D721Med (cell line): Measurements from ENCODE around the gene CFDP1.

Experiments used
- DNase-seq: peaks from one replicate; pipeline ENCODE4 v3.0.0; 2011; ENCODE audit warnings: low spot score; ENCODE audit not compliant: insufficient read length
- FAIRE-seq: peaks from 2 replicates; lab custom pipeline; 2011; peaks lifted over from hg19 to GRCh38; lab: Jason Lieb, UNC
- TF ChIP-seq, protein P1 (sequence below): IDR thresholded peaks from 2 replicates; pipeline ENCODE4 v1.5.1; 2012; ENCODE audit warnings: mild to moderate bottlenecking, control low read depth; ENCODE audit not compliant: insufficient read depth; ENCODE audit errors: missing control alignments

The CFDP1 gene

DNA sequence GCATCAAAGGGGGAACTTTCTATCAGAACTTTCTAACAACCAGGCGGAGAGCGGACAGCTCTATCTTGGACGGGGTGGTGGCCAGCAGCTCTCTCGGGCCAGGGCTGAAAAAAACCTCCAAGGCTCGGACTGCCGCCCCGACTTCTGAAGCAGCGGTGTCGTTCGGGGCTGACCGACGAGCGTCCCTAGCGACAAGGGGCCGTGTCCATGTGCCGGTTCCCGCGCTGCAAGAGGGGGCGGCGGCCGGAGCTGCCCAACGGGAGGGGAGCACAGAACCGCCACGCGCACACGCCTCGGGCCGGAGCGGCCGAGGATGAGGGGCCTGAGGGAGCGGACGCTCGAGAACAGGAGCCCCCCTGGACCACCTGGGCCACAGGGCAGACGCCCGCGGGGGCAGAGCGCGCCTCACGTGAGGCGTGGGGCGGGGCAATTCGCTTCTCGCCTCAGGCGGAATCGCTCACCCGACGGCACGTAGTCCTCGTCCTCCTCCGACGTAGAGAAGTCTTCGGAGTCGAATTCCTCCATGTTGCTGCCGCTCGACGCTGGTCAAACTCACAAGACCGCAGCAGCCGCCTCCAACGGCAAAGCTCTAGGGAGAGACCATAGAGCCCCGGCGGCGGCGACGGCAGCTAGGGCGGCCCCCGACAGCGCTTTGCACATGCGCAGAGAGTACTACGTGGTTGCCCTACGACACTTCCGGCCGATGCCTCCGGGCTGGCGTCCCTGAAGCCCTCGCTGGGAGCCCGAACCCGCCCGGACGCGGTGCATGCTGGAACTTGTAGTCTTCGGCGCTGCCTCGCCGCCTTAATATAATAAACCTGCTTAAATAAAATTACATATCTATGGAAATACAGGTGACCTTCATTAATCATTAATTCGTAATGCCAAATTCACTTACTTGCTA is at the start of gene CFDP1:
TSS of gene CFDP1 (minus strand) at position 676 of the 904 bp plus-strand sequence. CDS start at position 525, 151 bp downstream.
- DNase-seq (peak; percentile 37), FAIRE-seq (no peak)
- TF ChIP-seq, protein P1, sequence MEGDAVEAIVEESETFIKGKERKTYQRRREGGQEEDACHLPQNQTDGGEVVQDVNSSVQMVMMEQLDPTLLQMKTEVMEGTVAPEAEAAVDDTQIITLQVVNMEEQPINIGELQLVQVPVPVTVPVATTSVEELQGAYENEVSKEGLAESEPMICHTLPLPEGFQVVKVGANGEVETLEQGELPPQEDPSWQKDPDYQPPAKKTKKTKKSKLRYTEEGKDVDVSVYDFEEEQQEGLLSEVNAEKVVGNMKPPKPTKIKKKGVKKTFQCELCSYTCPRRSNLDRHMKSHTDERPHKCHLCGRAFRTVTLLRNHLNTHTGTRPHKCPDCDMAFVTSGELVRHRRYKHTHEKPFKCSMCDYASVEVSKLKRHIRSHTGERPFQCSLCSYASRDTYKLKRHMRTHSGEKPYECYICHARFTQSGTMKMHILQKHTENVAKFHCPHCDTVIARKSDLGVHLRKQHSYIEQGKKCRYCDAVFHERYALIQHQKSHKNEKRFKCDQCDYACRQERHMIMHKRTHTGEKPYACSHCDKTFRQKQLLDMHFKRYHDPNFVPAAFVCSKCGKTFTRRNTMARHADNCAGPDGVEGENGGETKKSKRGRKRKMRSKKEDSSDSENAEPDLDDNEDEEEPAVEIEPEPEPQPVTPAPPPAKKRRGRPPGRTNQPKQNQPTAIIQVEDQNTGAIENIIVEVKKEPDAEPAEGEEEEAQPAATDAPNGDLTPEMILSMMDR: no peak

DNA sequence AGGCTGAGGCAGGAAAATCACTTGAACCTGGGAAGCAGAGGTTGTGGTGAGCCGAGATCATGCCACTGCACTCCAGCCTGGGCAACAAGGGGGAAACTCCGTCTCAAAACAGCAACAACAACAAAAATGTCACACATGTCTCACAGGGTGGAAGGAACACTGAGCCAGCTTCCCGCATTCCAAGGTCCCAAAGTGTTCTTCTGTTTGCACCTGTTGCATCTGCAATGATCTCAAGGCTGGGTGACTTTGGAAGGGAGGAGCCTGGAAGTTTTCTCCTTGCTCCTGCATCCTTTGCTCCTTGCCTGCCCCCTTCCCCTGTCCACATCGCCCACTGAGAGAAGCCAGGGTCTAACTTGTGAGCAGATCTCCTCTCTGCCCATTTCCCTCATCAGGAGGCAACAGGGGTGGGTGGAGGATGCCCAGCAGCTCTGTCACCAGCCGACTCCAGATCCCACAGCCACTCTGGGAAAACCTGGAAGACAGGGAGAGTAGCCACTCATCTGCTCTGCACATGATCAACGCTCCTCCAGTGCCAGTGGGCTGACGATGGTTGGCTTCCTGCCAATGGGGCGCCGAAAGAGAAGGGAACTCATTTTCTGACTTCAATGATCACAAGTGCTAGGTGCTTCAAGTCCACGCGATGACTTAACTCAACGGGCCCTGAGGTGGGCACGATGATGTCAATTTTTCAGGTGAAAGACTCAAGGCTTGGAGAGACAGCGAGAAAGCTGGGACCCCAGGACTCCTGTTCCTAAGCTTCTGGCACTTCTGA is 49.3 kb upstream of the CFDP1 start:
- FAIRE-seq: no peak
- no peak for DNase-seq
- TF ChIP-seq, protein P1: no peak

DNA sequence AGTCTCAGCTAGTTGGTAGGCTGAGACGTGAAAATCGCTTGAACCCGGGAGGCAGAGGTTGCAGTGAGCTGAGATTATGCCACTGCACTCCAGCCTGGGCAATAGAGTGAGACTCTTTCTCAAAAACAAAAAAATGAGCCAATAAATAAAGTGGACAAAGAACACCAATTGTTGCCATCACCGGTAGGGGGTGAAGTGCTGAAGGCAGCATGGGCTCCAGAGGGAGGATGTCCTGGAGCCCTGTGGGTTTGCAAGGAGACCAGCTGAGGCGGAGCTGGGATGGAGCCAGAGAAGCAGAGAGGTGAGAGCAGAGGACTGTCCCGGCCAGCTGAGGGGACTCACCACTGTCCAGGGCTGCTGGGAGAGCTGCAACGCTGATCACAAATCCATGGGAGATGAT is 48.2 kb upstream of the CFDP1 start:
- TF ChIP-seq, protein P1: no peak
- DNase-seq (no peak), FAIRE-seq (no peak)

DNA sequence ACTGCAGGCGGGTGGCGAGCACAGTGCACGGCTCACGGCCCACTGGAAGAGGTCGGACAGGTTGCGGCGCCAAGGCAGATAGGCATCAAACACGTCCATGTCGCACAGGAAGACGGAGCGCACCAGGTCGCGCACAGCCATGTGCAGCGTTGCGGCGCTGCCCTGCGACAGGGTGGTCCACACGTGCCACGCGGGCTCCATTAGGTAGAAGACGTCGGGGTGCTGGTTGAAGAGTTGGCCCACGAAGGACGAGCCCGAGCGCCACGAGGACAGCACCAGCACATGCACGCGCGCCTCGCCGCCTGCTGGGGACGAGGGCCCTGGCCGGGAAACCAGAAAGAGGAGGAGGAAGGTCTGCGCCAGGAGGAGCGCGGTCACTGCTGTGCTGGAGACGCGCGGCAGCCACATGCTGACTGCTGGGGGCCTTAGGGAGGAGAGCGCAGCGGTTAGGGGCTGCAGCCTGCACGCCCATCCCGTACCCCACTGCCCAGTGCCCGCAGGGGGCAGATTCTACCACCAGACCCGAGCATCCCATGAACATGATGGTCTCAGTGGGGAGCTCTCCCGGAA is 46.2 kb upstream of the CFDP1 start:
- TF ChIP-seq, protein P1: no peak
- FAIRE-seq (no peak), DNase-seq (no peak)

DNA sequence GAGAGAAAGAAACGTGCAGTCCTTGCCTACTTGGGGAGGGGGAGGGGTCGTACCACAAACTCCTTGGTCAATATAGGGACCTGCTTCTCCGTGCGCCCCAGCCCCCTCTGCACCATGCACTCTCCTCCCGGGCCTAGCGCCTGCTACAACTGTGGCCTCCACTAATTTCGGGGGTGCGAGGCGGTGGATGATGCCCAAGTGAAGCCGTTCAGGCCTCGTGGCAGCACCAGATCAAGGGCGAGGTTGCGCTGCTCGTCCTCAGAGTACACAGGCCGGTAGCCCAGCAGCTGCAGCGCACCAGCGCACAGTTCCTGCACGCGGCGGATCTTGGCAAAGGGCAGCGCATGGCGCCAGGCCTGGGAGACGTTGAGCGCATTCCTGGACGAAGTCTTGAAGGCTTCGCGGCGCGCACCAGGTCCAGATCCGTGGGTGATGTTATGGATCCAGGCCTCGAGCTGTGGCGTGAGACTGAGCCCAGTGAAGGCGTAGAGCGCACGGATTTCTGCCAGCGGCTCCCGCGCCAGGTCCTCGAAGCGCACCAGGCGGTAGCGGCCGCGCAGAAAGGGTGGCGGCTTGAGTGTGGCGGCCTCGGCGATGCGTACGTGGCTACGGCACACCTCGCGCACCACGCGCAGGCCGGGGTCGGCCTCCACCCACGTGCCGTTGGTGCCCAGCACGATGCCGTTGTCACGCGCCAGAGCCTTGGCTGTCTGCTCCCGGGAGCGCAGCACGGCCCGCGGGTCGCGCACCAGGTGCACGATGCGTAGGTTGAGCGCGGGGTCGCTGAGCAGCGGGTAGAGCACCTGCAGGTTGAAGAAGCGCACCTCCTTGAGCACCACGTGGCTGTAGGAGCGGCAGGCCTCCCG is 45.4 kb upstream of the CFDP1 start:
- DNase-seq (no peak), FAIRE-seq (no peak)
- TF ChIP-seq, protein P1: no peak

DNA sequence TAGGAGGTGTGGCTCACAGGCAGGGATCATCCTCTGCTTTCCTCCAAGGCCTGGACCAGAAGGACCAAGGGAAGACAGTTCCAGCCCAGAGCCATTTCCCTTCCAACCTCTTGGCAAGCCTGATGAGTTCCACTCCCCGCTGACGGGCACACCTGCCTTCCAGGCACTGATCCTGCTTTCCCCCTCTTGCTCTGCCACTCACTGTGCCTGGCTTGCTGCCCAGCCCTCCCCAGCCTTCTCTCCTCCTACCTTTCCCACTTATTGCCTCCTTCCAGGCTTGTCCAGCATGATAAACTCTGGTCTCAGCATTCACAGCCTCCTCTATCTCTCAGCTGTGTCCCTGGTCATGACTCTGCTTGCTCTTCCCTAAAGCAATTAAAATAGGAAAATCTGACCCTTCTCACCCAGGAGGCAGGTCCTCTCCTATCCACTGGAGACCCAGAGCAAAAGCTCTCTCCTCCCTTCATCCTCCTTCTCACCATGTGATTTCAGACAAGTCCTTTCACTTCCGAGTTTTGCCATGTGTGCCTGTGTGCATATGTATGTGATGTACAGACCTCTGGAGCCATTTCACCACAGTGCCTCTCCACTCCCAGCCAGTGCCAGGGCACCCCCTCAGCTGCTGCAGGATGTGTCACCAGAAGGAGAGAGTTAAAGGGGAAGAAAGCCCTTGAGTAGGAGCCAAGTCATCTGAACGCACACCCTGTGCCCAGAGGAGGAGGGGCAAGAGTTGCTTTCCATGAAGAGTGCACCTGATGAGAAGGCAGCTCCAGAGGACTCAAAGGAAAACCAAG is 44.6 kb upstream of the CFDP1 start:
- TF ChIP-seq, protein P1: no peak
- DNase-seq: no peak
- FAIRE-seq: no peak
